ENCODE results near the gene HOXC5.

Gene HOXC5

DNA sequence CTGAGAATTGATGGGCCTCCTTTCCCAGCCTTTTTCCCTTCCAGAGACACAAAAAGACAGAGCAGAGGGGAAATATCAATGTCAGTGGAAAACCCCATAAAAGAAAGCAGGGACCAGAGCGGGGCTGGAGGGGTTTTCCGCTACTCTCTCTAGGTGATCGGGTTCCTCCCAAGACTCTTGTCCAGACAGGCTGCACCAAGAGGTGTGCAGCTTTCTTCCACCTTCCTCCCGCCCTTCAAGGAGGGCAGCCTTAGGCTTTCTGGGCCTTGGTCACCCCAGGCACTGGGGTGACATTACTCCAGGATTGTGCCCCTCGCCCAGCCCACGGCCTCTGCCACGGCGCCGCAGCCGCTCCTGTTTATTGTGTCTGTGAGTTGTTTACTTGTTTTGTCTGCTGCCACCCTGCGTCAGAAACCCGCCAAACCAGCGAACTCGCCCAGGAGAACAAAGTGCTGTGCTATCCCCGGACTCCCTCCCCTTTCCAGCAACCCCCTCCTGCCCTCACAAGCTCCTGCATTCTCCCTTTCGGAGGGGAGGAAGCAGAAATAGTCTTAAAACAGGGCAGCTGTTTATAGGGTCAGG lies 11.3 kb upstream of the HOXC5 start:
- DNase-seq: no peak

DNA sequence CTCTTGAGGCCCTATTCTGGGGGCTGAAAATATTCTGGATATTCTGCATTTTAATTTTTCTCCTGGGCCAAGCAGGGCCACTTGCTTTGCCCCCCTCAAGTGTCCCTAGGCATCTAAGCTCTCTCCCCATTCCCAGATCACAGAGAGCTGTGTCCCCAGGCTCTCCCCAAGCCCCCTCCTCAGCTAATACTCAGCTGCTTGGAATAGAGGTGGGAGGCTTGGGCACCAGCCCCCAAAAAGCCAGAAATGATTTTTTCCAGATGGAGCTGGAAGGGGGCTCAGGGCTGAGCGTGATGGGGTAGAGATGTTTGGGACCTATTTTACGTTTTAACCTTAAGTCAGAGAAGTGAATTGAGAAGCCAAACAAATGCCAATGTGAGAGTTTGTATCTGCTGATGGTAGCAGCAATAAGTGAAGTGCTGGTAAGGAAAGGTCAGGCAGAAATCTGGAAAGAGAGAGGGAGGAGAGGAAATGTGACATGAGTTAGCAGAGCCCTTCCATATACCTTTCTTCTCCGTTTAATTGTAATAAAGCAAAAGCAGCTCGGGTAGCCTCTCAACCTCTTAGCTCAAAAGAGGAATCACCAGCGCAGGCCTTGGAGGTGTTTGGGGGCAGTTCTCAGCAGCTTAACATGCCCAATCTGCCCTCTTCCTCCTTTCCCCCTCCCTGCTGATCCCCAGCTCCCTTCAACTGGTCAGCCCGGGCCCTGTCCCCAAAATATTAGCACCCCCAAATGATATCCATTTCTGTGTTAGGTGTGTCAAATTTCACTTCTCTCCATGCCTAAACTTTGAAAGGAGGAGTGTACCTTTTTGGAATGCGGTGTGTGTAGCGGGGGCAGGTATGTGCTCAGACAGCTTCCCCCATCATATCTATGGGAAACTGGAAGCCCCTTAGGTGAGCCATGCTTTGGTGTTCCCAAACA lies 9.6 kb upstream of the HOXC5 start:
- no peak for DNase-seq

- DNase-seq: no peak
Measured at GRCh38 chr12:54024127-54024526, 8.7 kb upstream of the HOXC5 start.

- DNase-seq: no peak
Measured at GRCh38 chr12:54024581-54025305, 8.1 kb upstream of the HOXC5 start.

DNA sequence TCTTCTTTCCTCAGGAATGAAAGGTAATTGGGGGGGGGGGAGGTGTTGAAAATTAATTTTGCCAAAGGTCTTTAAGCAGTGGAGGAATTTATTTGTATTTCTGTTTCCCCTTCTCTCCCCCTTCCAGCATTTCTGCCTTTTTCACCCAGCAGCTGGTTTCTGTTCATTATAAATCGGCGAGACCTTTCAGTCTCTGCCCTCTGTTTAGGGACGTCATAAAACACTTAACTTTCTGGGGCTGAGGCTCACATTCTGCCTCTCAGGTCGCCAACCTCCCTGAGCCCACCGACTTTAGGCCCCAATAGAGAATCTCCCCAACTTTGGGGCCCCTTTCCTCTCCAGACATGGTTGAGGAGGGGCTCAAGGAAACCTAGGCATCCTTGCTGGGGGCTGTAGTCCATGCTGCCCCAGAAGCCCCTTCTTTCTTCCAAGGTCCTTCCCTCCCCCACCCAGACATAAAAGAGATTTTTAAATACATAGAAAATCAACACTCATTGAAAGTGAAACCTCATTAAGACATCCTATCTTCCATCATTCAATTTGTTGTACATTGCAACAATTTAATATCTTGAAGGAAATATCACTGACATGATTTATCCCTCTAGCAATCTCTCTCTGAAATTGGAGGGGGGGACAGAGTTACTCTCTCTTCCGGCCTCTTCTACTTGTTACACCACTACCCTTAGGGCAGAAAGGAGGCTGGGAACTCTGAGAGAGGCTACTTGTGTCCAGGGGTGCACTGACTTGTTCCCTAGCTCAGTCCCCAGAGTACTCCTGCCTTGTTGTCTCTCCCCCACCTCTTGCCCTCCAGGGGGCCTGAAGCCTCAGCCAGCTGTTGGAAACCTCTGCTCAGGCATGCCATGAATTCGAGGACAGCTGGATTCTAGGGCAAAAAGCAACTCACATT lies 7.1 kb upstream of the HOXC5 start:
- DNase-seq: no peak

- no peak for DNase-seq
Measured at GRCh38 chr12:54026640-54027441, 6.0 kb upstream of the HOXC5 start.

GRCh38 chr12:54027442-54027786 lies 5.4 kb upstream of the HOXC5 start:
- no peak for DNase-seq

DNA sequence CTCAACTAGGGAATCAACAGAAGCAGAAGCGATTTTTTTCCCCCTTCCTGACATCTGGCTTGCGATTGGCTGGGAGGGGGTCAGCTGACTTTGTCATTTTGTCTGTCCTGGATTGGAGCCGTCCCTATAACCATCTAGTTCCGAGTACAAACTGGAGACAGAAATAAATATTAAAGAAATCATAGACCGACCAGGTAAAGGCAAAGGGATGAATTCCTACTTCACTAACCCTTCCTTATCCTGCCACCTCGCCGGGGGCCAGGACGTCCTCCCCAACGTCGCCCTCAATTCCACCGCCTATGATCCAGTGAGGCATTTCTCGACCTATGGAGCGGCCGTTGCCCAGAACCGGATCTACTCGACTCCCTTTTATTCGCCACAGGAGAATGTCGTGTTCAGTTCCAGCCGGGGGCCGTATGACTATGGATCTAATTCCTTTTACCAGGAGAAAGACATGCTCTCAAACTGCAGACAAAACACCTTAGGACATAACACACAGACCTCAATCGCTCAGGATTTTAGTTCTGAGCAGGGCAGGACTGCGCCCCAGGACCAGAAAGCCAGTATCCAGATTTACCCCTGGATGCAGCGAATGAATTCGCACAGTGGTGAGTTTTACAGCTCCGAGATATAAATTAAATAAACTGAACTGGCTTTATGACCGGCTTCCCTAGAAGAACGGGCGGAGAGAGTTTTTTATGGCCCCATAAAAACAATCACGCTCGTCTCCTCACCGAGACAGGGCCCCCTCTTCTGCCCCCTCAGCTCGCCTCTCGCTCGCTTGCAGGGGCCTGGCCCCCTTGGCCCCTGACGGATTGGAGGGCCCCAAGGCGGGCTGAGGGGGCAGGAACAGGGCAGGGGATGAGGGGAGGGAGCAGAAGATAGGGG lies 4.3 kb upstream of the HOXC5 start, which contains the start of gene HOXC6:
HOXC6 (plus strand) TSS at position 127 of the 888 bp plus-strand sequence; CDS start at position 209, 82 bp downstream.
- DNase-seq: no peak

- DNase-seq: no peak
Measured at GRCh38 chr12:54029529-54030441, 3.1 kb upstream of the HOXC5 start.

GRCh38 chr12:54030442-54030801 lies 2.4 kb upstream of the HOXC5 start:
- no peak for DNase-seq

DNA sequence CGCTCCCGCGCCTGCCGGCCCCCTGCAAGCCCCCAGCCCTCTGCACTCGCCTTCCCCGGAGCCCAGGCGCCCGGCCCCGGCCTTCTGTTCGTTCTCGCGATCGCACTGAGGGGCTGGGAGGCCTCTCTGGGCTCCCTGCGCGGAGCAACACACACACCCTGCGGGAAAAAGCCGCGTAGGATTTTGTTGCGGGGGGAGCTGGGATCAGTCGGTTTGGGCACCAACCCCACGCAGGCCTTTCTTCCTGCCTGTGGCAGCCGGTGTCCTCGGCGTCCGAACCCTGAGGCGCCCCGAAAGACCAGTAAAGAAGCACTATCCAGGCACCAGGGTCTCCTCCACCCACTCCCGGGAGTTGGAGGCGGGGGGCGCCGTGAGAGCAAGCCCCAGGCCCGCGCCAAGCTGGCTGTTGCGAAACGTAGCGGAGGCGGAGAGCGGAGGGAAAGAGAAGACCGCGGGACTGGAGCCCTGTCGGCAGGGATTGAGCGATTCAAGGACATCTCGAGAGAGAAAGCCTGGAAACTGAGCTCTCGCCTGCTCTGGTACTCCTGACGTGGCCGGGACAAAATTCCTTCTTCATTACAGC lies 1.9 kb upstream of the HOXC5 start:
- no peak for DNase-seq

- DNase-seq: no peak
Measured at GRCh38 chr12:54031480-54031879, 1.4 kb upstream of the HOXC5 start.

DNA sequence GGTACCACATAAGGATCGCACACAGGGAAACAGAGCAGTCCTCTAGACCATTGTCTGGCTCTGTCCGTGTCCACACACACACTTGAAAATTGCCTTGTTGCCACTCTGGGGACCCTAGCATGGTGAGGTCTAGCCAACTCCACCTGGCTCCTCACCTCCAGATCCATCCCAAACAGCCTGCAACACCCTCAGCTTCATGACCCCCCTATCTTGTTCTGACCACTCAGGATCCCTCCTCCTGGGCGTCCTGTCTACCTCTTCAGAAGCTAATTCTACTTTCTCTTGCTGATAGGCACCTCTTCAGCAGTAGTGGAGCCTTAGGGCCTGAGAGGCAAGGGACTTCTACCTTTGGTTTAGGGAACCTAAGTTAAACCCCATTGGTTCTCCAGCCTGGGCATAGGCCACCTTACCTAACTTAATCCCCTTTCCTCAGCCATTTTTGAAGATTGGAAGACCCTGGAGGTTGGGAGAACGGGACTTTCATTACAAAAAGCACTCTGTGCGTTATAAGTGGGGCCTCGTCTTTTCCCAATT lies 697 bp upstream of the HOXC5 start:
- no peak for DNase-seq

DNA sequence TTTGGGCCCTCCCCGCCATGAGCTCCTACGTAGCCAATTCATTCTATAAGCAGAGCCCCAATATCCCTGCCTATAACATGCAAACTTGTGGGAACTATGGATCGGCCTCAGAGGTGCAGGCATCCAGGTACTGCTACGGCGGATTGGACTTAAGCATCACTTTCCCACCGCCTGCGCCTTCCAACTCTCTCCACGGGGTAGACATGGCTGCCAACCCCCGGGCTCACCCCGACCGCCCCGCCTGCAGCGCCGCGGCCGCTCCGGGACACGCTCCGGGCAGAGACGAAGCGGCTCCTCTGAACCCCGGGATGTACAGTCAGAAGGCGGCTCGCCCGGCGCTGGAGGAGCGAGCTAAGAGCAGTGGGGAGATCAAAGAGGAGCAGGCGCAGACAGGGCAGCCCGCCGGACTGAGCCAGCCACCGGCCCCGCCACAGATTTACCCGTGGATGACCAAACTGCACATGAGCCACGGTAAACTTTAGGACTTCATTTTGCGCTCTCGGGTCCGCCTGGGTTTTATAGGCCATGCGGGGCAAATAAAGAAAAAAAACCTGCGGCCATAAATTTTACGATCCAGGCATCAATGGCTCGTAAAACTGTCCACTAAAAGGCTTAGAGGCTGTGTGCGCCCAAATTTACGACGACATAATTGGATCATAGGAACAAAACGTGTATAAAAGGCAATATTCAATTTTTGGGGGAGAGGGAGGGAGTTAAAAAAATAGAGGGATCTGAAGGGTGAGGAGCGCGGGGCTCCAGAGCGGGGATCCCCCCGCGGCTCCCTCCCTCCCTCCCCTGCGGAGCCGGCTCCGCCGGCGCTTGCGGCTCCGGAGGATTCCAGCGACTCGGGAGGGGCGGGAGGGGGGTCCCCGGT lies 493 bp downstream of the HOXC5 start:
- no peak for DNase-seq

DNA sequence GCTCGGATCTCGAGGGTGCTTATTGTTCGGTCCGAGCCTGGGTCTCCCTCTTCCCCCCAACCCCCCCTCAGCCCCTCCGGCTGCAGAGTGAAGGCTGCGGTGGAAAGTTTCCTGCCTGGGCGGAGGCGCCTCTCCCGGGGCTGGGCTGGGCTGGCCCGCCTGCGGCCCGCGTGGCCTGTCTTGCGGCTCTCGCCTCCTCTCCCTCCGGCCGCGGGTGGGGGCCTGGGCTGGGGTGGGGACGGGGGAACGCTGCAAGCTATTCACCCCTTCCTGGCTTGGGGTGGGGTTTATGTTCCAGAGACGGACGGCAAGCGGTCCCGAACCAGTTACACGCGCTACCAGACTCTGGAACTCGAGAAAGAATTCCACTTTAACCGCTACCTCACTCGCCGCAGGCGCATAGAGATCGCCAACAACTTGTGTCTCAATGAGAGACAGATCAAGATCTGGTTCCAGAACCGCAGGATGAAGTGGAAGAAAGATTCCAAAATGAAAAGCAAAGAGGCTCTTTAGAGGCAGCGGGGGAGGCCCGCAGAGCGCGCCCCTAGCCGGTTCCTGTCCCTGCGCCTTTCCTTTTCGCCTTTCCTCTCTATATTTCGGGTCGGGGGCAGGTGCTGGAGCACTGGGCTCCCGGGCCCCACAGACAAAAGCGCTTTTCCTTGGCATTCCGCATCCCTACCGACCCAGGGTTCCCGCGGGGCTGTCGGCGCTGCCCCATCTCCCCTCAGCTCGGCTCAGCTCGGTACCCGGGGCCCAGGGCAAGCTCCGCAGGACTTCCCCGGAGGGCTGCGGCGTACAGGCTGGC lies 1.3 kb downstream of the HOXC5 start:
- no peak for DNase-seq

- no peak for DNase-seq
Measured at GRCh38 chr12:54034785-54035310, 2.0 kb downstream of the HOXC5 start.

Data from CD4-positive, alpha-beta T cell treated with Interleukin-10 for 1 hour (primary cell).